ENCODE results near the gene MORF4L2. TPM values are rescaled to one million over a fixed set of nuclear protein-coding genes. Genes with fewer than 3 reads are reported as not detected.

Gene MORF4L2
- total RNA-seq, 2 experiments from 2014 or later = 201 to 212 TPM

Other genes starting within 250 kb of the MORF4L2 start
- under 1 TPM in 1 of 2 experiments, not detected in 1; 0.16 TPM for gene RAB40A, start 167.2 kb downstream of the MORF4L2 start, total RNA-seq
- 10 to 100 TPM; 10.5 to 11.1 TPM for gene TCEAL4, start 101.2 kb downstream of the MORF4L2 start, total RNA-seq
- gene TCEAL3, start 78.7 kb downstream of the MORF4L2 start, total RNA-seq = 1 to 10 TPM; 5.0 to 5.8 TPM
- 1 to 10 TPM; 4.0 to 4.9 TPM for gene TCEAL1, start 57.7 kb downstream of the MORF4L2 start, total RNA-seq
- gene TMEM31, start 24.2 kb upstream of the MORF4L2 start, total RNA-seq = not detected
- gene PLP1, start 90.1 kb upstream of the MORF4L2 start, total RNA-seq = not detected
- gene RAB9B, start 145.6 kb upstream of the MORF4L2 start, total RNA-seq = under 1 TPM in 1 of 2 experiments, not detected in 1; 0.11 TPM

Data from CD4-positive, alpha-beta T cell (primary cell).